ENCODE measurements around the gene LGR6.

The LGR6 gene

GRCh38 chr1:202235856-202236837 lies 42.5 kb downstream of the LGR6 start:
- POLR2A ChIA-PET: interaction anchor here (0.7 to 0.9 kb wide), 2 partner anchors 14 to 45 kb away, joined by 3 to 4 read pairs; no protein-coding TSS in a partner anchor
- H3K4me3 ChIP-seq (ENCODE audit: low read depth, low read length): peak overlapping the region; percentile 1; the same call in 1 of the 2 replicates
- CTCF ChIA-PET: interaction anchor here (0.6 to 4.7 kb wide), 30 partner anchors 10 to 93 kb away, joined by 3 to 35 read pairs (median 6); partner anchors contain the start of genes ARL8A and LGR6
- no peak overlapping the region; the same call in 1 of the 2 replicates for H3K27ac ChIP-seq (ENCODE audit: extremely low read depth, low read depth, low read length)
- H3K36me3 ChIP-seq (ENCODE audit: control insufficient read depth in 2 of 2, insufficient read depth in 1 of 2, low read length in 2 of 2): no peaks in the 10 kb centered on the region
- H3K4me1 ChIP-seq (ENCODE audit: control insufficient read depth, insufficient read depth, low read length): peaks cover 5% of the 10 kb centered on the region; the same call in 1 of the 2 replicates
- H3K9me3 ChIP-seq (ENCODE audit: control insufficient read depth, insufficient read depth, low read depth, low read length): no peaks in the 10 kb centered on the region
- peak; percentile 94 for TF ChIP-seq ZBTB20 (tag by site-specific recombination; IDR thresholded peaks at IDR 0.05)
- no peak for TF ChIP-seq HOXA7 (CRISPR knock-in tag; IDR thresholded peaks at IDR 0.05; ENCODE audit: borderline replicate concordance)
- no peak; the same call in 1 of the 2 replicates for TF ChIP-seq ZNF16 (tag by site-specific recombination; IDR thresholded peaks at IDR 0.05; ENCODE audit: low read depth)
- peak; percentile 78 for TF ChIP-seq KLF10 (tag by site-specific recombination; IDR thresholded peaks at IDR 0.05)
- peak; percentile 74 for TF ChIP-seq CTCF (tag by site-specific recombination; IDR thresholded peaks at IDR 0.05)
- no peak for TF ChIP-seq BCL11A (tag by site-specific recombination; IDR thresholded peaks at IDR 0.05; ENCODE audit: low read depth)
- peak; percentile 93 for TF ChIP-seq PATZ1 (tag by site-specific recombination; IDR thresholded peaks at IDR 0.05)
- TF ChIP-seq SALL2 (tag by site-specific recombination; IDR thresholded peaks at IDR 0.05; ENCODE audit: borderline replicate concordance): no peak
- no peak for TF ChIP-seq PRDM2 (tag by site-specific recombination; IDR thresholded peaks at IDR 0.05; ENCODE audit: borderline replicate concordance)
- TF ChIP-seq OSR2 (tag by site-specific recombination; IDR thresholded peaks at IDR 0.05): 0 out of 2 replicates have a peak, but pooled peaks have one; percentile 37
- TF ChIP-seq ZBTB21 (tag by site-specific recombination; IDR thresholded peaks at IDR 0.05): no peak; the same call in 1 of the 2 replicates
- TF ChIP-seq KLF1 (tag by site-specific recombination; IDR thresholded peaks at IDR 0.05): no peak
- TF ChIP-seq HIC1 (tag by site-specific recombination; IDR thresholded peaks at IDR 0.05): peak; percentile 49; the same call in 1 of the 2 replicates
- TF ChIP-seq ZNF529 (tag by site-specific recombination; IDR thresholded peaks at IDR 0.05; ENCODE audit: insufficient replicate concordance): no peak
- no peak for TF ChIP-seq ZBTB17 (tag by site-specific recombination; IDR thresholded peaks at IDR 0.05)
- TF ChIP-seq ZNF416 (tag by site-specific recombination; IDR thresholded peaks at IDR 0.05): no peak
- TF ChIP-seq ZNF324 (tag by site-specific recombination; IDR thresholded peaks at IDR 0.05): no peak
- TF ChIP-seq ZNF585B (tag by site-specific recombination; IDR thresholded peaks at IDR 0.05): no peak
- TF ChIP-seq ZNF555 (tag by site-specific recombination; conservative IDR thresholded peaks at IDR 0.05): no peak
- no peak for TF ChIP-seq ZNF114 (tag by site-specific recombination; IDR thresholded peaks at IDR 0.05)
- TF ChIP-seq ZNF423 (tag by site-specific recombination; IDR thresholded peaks at IDR 0.05): peak; percentile 20; the same call in 1 of the 2 replicates
- TF ChIP-seq ZNF621 (tag by site-specific recombination; IDR thresholded peaks at IDR 0.05): no peak
- no peak for TF ChIP-seq ZBTB6 (tag by site-specific recombination; IDR thresholded peaks at IDR 0.05)
